NCI-H128 (cell line): ENCODE measurements around the gene RUBCN.
"Not testable (repeated sequence)": the region's sequence is repeated elsewhere in the genome, so short reads cannot be mapped to it uniquely, and the experiment has no call there.

Source experiments
- DNase-seq: peaks from one replicate; lab custom pipeline; 2025; ENCODE audit not compliant: unreplicated experiment; lab: John Stamatoyannopoulos, UW

The RUBCN gene

DNA sequence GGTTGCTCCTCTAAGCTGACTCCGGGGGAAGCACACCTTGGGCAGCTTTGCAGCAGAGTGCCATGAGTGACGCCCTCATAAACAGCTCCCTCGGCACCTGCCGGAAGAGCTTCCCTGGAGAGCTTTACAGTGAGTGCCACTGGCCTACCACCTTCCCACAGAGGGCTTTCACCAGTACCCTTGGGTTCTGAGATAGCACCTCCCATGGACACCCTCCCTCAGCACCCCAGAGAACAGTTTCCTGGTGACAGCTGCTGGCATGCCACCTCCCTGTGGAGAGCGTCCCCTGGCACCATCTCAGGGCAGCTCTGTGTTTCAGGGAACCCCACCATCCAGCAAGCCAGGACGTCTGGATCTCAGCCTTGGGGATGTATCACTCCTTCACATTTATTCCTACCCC lies 49.1 kb downstream of the RUBCN start:
- DNase-seq = no peak

DNA sequence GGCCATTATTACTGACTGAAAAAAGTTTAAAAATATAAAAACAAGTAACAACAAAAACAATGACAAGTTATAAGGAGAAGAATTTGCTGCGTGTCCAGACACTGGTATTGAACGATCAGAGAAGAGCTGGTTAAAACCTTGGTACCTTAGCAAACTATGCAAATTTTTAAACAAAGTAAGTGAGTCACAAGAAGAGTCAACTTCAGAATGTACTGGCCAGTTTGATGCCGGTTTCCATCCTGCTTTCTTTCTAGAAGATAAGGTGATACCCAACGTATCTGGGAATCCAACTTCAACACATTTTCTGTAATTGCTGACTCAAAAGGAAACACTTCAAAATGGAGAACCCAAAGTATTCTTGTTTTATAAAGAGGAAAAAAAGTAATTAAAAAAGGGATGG lies 49.8 kb downstream of the RUBCN start:
- DNase-seq = no peak

DNA sequence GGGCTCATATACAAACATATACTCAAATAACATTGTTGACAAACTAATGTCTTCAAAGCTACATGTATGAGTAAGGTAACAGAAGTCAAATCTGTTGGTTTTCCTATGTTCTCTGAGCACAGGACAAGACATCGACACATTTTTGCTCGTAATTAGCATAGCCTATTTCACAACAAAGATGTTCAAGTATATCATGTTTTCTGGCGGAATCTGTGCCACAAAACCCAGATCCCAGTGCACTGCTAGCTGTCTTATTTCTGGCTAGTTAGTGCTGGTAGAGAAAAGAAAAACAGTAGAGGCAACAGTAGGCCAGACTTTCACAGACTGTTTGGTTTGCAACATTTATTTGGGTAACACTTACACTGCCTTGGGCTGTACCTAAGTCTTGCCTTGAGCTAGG lies 51.2 kb downstream of the RUBCN start:
- no peak for DNase-seq

GRCh38 chr3:197683191-197683590 lies 53.5 kb downstream of the RUBCN start:
- DNase-seq = no peak

- no peak for DNase-seq
Measured at GRCh38 chr3:197682713-197683112, 54.0 kb downstream of the RUBCN start.

DNA sequence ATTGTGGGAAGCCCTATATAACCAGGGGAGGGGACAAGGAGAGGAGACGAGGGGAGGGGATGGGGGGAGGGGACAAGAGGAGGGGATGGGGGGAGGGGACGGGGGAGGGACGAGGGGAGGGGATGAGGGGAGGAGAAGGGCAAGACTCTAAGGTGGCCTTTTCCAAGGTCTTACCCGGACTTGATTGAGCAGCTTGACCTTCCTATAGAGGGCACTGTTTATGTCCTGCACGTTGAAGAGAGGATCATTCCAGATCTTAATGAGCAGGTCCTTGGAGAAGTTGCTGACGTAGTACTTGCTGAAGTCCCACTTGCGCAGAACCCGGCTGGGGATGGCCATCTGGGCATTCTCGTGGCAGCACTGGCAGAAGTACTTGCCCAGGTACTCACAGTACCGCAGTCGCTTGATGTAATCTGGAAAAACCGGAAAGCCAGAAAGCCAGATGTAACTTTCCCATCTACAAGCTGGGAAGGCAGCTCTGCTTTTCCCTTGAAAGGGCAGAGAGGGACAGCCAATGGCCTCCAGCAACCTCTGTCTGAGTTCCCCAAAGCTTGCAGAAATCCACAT lies 55.7 kb downstream of the RUBCN start:
- no peak for DNase-seq

DNA sequence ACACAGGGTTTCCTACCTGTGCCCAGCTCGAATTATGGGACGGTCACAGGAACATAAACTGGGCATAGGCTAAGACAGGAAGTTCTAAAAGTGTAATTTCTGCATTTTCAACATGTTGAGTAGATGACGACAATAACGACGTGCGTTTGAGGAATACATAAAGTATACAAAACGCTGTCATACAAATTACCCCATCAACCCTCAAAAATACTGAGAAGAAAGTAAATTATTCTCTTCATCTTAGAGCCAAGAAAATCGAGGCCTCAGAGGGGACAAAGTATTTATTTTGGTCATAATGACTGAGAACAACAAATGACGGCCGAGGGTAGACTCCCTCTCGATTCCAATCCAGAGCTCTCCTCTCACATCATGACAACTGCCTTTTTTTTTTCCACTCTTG lies 60.8 kb downstream of the RUBCN start:
- no peak for DNase-seq

DNA sequence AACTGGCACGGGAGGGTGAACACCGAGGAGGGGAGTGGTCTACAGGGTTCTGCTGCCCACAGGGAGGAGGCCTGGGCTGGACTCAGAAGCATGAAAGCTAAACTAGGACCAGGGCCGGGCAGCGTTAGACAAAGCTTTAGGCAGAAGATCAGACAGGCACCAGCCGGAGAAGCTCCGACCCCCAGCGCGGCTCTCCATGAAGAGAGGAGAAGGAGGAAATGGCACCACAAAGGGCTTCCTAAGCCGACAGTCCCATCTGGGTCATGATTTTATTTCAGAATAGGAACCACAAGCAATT lies 61.2 kb downstream of the RUBCN start:
- DNase-seq = no peak

GRCh38 chr3:197674741-197675562 lies 61.8 kb downstream of the RUBCN start:
- no peak for DNase-seq

- no peak for DNase-seq
Measured at GRCh38 chr3:197673170-197673569, 63.5 kb downstream of the RUBCN start.

DNA sequence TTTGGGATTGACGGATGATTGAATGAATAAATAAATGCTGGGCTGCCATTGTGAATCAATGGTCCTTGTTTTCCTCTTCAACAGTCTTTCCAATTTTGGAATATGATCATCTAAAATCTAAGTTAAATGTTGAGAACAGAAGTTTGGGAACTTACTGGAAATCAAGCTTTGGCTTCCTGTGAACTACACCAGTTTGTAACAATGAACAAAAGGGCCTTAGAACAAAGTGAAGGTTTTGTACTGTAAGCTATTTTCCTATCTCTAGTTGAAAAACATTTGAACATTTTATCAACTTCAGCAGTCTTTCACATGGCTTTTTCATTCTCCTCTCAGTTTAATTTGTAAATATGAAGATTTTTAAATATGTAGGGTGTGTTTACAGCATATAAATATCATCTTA lies 66.3 kb downstream of the RUBCN start:
- no peak for DNase-seq

DNA sequence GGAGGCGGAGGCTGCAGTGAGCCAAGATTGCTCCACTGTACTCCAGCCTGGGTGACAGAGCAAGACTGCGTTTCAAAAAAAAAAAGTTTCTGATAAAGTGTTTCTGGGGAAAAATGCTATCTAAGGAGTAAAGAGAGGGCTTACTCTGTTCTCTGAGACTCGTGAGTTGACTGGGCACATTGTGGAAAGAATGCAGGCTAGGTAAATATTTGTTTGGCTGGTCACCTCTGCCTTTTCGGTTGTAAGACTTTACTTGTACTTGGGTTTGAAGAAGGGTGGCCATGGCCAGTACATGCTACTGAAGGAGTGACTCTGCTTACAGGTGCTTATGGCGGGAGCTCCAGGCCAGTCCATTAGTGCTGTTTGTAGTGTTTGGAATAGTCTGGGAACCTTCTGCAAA lies 68.7 kb downstream of the RUBCN start:
- no peak for DNase-seq

GRCh38 chr3:197667293-197667692 lies 69.4 kb downstream of the RUBCN start:
- not testable (repeated sequence) for DNase-seq

DNA sequence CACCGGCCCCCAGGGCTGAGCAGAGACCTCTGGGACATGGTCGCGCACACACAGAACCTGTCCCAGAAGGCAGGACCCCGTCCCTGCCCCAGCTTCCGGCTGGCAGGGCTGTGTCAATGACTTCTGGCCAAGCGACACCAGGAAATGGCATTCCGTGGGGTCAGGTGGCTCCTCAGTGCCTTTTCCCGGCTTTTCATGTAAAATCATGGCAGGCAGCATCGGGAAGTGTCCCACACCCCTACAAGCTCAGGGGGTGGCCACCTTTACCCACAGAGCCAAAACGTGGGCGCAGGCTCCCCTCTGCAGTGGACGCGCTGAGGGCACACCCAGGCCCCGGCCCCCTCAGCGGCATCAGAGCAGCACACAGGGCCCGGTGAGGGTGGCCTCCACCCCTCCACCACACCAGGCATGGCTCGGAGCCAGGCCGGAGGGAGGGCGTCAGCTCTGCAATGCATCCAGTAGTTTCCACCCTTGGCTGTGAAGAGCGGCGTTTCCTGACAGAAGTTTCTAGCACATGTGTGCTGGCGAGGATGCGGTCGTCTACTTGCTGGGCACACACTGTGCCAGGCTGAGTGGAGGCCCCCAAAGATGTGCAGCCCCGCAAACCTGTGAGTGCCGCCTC lies 70.4 kb downstream of the RUBCN start:
- not testable (repeated sequence) for DNase-seq

DNA sequence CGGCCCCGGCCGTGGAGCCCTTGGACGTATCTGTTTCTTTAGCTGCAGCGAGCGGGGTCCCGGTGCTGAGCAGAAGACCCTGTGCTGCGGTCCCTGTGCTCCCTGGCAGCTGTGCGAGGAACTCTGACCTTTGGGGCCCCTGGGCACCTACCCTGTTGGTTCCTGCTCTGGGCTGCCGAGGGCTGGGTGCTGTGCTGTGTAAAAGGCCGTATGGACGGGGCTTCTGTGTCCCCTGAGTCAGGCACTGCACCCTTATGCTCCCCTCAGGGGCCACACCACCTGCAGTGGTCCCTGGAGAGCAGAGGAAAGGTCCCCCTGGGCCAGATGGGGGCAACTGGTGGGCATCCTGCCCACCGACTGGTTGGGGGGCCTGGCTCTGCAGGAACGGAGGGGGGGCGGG lies 71.2 kb downstream of the RUBCN start:
- not testable (repeated sequence) for DNase-seq

- DNase-seq = not testable (repeated sequence)
Measured at GRCh38 chr3:197665142-197665491, 71.6 kb downstream of the RUBCN start.

GRCh38 chr3:197664414-197665141 lies 72.1 kb downstream of the RUBCN start:
- DNase-seq = not testable (repeated sequence)

DNA sequence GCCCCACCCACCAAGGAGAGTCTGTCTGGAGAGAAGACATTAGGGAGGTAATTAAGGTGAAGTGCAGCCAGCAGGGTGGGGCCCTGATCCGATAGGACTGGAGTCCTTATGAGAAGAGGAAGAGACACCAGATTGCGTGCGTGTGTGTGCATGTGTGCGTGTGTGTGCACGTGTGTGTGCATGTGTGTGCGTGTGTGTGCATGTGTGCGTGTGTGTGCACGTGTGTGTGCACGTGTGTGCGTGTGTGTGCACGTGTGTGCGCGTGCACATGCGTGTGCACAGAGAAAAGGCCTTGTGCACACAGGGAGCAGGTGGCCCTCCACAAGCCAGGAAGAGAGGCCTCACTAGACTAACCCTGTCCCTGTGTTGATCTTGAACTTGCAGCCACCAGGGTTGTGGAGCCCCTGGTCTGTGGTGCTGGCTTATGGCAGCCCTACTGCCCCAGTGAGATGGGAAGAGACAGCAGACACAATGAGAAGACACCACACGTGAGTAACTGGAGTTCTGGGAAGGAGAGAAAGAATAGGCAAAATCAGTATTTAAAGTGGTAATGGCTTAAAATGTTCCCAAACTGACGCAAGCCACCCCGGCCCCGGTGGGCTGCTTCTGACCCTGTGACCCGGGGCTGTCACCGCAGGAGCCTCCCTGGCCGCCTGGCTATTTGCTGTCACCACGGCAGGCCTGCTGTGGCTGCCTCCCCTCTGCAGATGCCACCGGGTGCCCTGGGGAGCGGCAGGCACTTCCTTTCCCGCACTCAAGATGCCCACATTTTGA lies 73.2 kb downstream of the RUBCN start:
- DNase-seq = not testable (repeated sequence)

GRCh38 chr3:197662352-197662751 lies 74.4 kb downstream of the RUBCN start:
- DNase-seq = not testable (repeated sequence)

- DNase-seq = not testable (repeated sequence)
Measured at GRCh38 chr3:197661874-197662273, 74.8 kb downstream of the RUBCN start.

GRCh38 chr3:197661234-197661834 lies 75.4 kb downstream of the RUBCN start:
- not testable (repeated sequence) for DNase-seq
